Activated CD8-positive, alpha-beta memory T cell treated with anti-CD3 and anti-CD28 coated beads, Interleukin-2, amount 10 ng/mL, durations not matched to agents 7 days and 5 days (primary cell): ENCODE results near the gene KCNN2. TPM values are rescaled to one million over a fixed set of nuclear protein-coding genes. Genes with fewer than 3 reads are reported as not detected.

Experiments
- ATAC-seq: fragments of 150-1000 bp; cut with Tn5 transposase; one replicate; pipeline ENCODE4 v1.10.0; 2021; ENCODE audit warnings: moderate library complexity
- CTCF ChIA-PET: fragments of 350-600 bp; sonication (Branson Sonifier 250); formaldehyde crosslinking; loops from one replicate; lab custom pipeline; 2021; ENCODE audit warnings: antibody characterized with exemption; lab: Charles Lee
- DNase-seq: peaks from one replicate; pipeline ENCODE4 v3.0.0-alpha.2; 2020
- H3K27ac Mint-ChIP-seq: one replicate; pipeline ENCODE4 v1.8.0; 2021; ENCODE audit warnings: mild to moderate bottlenecking, mixed read lengths
- H3K27me3 Mint-ChIP-seq: one replicate; pipeline ENCODE4 v1.8.0; 2021; ENCODE audit warnings: mixed read lengths
- H3K36me3 Mint-ChIP-seq: one replicate; pipeline ENCODE4 v1.8.0; 2021; ENCODE audit warnings: mild to moderate bottlenecking, mixed read lengths
- H3K4me1 Mint-ChIP-seq: one replicate; pipeline ENCODE4 v1.8.0; 2021; ENCODE audit warnings: mixed read lengths
- H3K4me3 Mint-ChIP-seq: one replicate; pipeline ENCODE4 v1.8.0; 2021; ENCODE audit warnings: mild to moderate bottlenecking, moderate library complexity, mixed read lengths
- H3K9me3 Mint-ChIP-seq: one replicate; pipeline ENCODE4 v1.8.0; 2022; ENCODE audit warnings: low read depth, mixed read lengths
- total RNA-seq, 2 experiments: library from RNA; stranded (reverse); gene quantifications; one replicate each; pipeline ENCODE4 v1.2.3, GENCODE V29; 2021

The KCNN2 gene
- total RNA-seq, 2 experiments from 2014 or later, result not detected

GRCh38 chr5:114339108-114339507 lies 22.8 kb upstream of the KCNN2 start:
- no peak for ATAC-seq
- CTCF ChIA-PET, result interaction anchor here (0.6 kb wide), 1 partner anchor 19 kb away, joined by 3 read pairs; no protein-coding TSS in a partner anchor

DNA sequence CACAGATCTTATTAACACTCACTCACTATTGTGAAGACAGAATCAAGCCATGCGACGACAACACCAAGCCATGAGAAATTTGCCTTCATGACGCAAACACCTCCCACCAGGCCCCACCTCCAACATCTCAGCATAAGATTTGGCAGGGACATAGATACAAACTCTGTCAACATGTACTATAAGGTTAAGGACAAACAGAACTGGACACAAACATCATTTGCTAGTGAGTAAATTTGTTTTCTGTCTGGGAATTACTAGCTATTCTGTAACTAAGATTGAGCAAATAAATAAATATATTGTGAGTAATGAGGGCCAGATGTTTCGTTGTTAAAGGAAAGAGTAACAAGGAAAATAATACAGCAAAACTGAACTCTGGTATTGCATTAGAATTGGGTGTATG lies 15.7 kb upstream of the KCNN2 start:
- no peaks in the 10 kb centered on the region for H3K9me3 Mint-ChIP-seq
- H3K4me1 Mint-ChIP-seq, result no peaks in the 10 kb centered on the region
- CTCF ChIA-PET, result no interaction called here
- no peak for DNase-seq
- no peak for ATAC-seq
- H3K4me3 Mint-ChIP-seq, result no peak overlapping the region
- H3K27ac Mint-ChIP-seq, result no peak overlapping the region
- H3K36me3 Mint-ChIP-seq, result no peaks in the 10 kb centered on the region
- no peaks in the 10 kb centered on the region for H3K27me3 Mint-ChIP-seq

More at GRCh38 chr5:114339108-114339507, 22.8 kb upstream of the KCNN2 start:
- Mint-ChIP-seq H3K36me3 (no peaks in the 10 kb centered on the region), H3K4me1 (no peaks in the 10 kb centered on the region), H3K4me3 (no peak overlapping the region), H3K27ac (no peak overlapping the region), H3K9me3 (peaks cover 1% of the 10 kb centered on the region), H3K27me3 (no peaks in the 10 kb centered on the region)
- DNase-seq, result no peak

DNA sequence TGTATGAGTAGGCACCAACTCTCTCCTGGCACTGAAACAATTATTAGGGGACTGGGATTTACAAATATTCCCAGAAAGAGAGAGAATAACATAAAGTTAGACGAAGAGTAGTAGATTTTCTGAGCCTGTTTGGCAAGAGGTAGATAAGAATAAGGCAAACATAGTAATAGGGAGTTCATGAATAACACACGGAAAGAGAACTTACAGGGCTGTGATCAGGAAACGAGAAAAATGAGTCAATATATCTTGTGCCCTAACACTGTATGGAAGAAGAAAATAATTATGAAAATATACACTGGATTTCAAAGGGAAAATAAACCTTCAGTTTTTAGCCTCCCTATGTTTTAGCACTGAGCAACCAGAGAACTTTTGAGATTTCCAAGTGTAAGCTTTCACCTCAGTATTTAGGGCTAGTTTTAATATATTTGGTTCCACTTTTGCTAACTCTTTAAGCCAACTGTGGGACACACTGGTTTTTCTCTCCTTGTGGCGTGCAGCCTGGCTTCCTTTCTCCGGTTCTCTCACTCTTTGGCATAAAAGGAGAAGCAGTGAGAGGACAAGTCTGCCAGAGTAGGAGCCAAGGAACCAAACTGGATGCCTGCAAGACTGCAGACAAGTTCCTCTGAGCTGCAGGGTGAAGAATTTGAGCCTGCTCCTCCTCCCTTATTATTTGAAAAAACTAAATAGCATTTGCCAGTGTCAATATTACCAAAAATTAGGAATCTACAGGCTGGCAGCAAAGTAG lies 6.6 kb upstream of the KCNN2 start:
- H3K27ac Mint-ChIP-seq, result no peak overlapping the region
- ATAC-seq, result no peak
- peaks cover 12% of the 10 kb centered on the region for H3K27me3 Mint-ChIP-seq
- H3K4me1 Mint-ChIP-seq, result no peaks in the 10 kb centered on the region
- CTCF ChIA-PET, result no interaction called here
- no peak overlapping the region for H3K4me3 Mint-ChIP-seq
- no peaks in the 10 kb centered on the region for H3K36me3 Mint-ChIP-seq
- DNase-seq, result no peak
- H3K9me3 Mint-ChIP-seq, result no peaks in the 10 kb centered on the region

- Mint-ChIP-seq H3K9me3 (no peaks in the 10 kb centered on the region), H3K27ac (no peak overlapping the region), H3K4me3 (no peak overlapping the region), H3K27me3 (peaks cover 40% of the 10 kb centered on the region), H3K4me1 (peaks cover 5% of the 10 kb centered on the region), H3K36me3 (peaks cover 1% of the 10 kb centered on the region)
- ATAC-seq, result no peak
- DNase-seq, result no peak
- CTCF ChIA-PET, result no interaction called here
Observed at GRCh38 chr5:114358329-114358728, 3.5 kb upstream of the KCNN2 start.

DNA sequence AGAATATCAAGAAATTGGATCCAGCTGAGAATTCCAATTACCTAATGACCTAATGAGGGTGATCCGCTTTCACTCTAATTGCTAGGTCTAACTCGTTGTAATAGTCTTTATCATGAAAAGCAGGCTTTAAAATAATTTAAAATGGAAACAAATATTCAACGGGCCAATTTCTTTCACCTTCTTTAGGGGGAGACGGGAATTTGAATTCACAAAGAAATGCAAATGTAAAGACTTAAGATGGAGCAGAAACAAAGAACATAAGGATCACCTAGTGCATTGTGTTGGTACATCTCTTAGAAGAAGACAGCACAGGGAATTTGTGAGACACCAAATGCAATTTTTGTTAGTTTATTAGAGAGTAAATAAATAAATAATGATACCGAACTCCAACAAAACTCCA lies 1.5 kb upstream of the KCNN2 start:
- H3K9me3 Mint-ChIP-seq, result no peaks in the 10 kb centered on the region
- ATAC-seq, result no peak
- DNase-seq, result no peak
- peaks cover 5% of the 10 kb centered on the region for H3K4me1 Mint-ChIP-seq
- peaks cover 1% of the 10 kb centered on the region for H3K36me3 Mint-ChIP-seq
- CTCF ChIA-PET, result no interaction called here
- H3K27ac Mint-ChIP-seq, result no peak overlapping the region
- H3K27me3 Mint-ChIP-seq, result peaks cover 50% of the 10 kb centered on the region
- no peak overlapping the region for H3K4me3 Mint-ChIP-seq

DNA sequence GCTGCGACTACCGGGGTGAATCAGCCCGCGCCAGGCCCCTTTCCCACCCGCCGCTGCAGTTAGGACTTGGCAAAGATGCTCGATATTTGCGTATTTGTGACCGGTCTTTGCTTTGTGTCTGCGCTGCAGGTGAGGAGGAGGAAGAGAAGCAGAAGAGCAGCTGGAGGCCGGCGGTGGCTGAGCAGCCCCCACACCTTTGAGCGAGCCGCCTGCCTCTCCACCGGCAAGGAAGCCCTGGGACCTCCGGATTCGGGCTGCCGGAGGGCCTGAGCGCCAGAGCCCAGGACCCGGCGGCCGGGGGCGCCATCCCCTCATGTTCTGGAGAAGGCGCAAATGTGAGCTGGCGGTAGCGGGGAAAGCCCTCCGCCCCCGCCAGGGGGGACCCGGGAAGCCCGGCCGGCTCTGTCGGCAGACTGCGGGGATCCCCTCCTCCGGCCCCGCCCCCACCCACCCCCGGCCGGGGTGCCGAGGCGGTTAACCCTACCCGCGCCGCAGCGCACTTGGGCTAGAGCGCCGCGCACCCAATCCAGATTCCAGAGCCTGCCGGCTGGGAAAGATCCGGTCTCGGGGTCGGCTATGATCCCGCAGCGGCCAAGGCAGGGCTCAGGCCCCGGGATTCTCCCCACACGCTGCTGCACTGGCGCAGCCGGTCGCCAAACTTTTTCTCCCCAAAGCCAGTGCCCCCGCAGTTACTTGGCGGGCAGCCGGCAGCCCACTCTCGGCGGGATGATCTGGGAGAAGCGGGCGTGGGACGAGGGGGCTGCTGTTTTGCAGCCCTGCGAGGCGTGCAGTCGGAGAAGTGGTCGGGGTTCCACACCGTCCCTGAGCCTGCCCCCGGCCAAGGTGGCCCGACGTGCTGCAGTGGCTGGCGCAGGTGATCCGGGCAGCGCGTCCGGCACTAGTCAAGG lies 800 bp upstream of the KCNN2 start:
- Mint-ChIP-seq H3K27me3 (peaks cover 50% of the 10 kb centered on the region), H3K4me3 (no peak overlapping the region), H3K9me3 (no peaks in the 10 kb centered on the region), H3K4me1 (peaks cover 5% of the 10 kb centered on the region), H3K27ac (no peak overlapping the region), H3K36me3 (peaks cover 1% of the 10 kb centered on the region)
- DNase-seq (no peak), ATAC-seq (no peak)
- CTCF ChIA-PET, result no interaction called here

- peaks cover 50% of the 10 kb centered on the region for H3K27me3 Mint-ChIP-seq
- H3K9me3 Mint-ChIP-seq, result no peaks in the 10 kb centered on the region
- peak overlapping the region; percentile 59 for H3K27ac Mint-ChIP-seq
- CTCF ChIA-PET, result no interaction called here
- DNase-seq (no peak), ATAC-seq (no peak)
- peaks cover 1% of the 10 kb centered on the region for H3K36me3 Mint-ChIP-seq
- peaks cover 5% of the 10 kb centered on the region for H3K4me1 Mint-ChIP-seq
- no peak overlapping the region for H3K4me3 Mint-ChIP-seq
Observed at GRCh38 chr5:114362197-114362976, 517 bp downstream of the KCNN2 start.

GRCh38 chr5:114362977-114363761 lies 1.3 kb downstream of the KCNN2 start:
- H3K27me3 Mint-ChIP-seq, result peaks cover 50% of the 10 kb centered on the region
- no peak for DNase-seq

GRCh38 chr5:114363837-114364236 lies 2.0 kb downstream of the KCNN2 start:
- CTCF ChIA-PET, result no interaction called here
- DNase-seq, result no peak
- Mint-ChIP-seq H3K27ac (no peak overlapping the region), H3K9me3 (no peaks in the 10 kb centered on the region), H3K27me3 (peaks cover 50% of the 10 kb centered on the region), H3K4me1 (peaks cover 5% of the 10 kb centered on the region), H3K36me3 (peaks cover 1% of the 10 kb centered on the region), H3K4me3 (no peak overlapping the region)
- ATAC-seq, result no peak

More at GRCh38 chr5:114362977-114363761, 1.3 kb downstream of the KCNN2 start:
- H3K27ac Mint-ChIP-seq, result peak overlapping the region; percentile 36
- CTCF ChIA-PET, result no interaction called here
- H3K4me3 Mint-ChIP-seq, result no peak overlapping the region
- ATAC-seq, result no peak
- H3K36me3 Mint-ChIP-seq, result peaks cover 1% of the 10 kb centered on the region
- no peaks in the 10 kb centered on the region for H3K9me3 Mint-ChIP-seq
- H3K4me1 Mint-ChIP-seq, result peaks cover 5% of the 10 kb centered on the region

DNA sequence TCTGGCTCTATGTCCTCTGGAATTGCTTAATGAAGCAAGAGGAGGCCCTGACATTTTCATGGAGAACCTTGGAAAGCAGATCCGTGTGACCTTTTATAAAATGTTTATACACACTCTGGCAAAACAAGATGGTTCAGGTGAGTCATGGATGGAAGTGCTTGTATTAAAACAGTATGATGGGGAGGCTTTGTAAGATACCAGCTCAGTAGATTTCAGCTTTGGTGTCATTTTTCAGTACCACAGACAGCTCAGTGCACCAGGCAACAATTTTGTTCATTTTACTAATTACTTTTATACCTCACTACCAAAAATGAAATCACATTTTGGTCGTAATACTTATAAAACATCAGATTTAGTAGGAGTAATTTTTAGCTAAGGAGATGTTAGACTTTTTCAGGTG lies 5.2 kb downstream of the KCNN2 start:
- Mint-ChIP-seq H3K27me3 (peaks cover 23% of the 10 kb centered on the region), H3K4me3 (no peak overlapping the region), H3K36me3 (peaks cover 1% of the 10 kb centered on the region), H3K4me1 (peaks cover under 1% of the 10 kb centered on the region), H3K9me3 (no peaks in the 10 kb centered on the region), H3K27ac (no peak overlapping the region)
- DNase-seq (no peak), ATAC-seq (no peak)
- CTCF ChIA-PET, result no interaction called here

DNA sequence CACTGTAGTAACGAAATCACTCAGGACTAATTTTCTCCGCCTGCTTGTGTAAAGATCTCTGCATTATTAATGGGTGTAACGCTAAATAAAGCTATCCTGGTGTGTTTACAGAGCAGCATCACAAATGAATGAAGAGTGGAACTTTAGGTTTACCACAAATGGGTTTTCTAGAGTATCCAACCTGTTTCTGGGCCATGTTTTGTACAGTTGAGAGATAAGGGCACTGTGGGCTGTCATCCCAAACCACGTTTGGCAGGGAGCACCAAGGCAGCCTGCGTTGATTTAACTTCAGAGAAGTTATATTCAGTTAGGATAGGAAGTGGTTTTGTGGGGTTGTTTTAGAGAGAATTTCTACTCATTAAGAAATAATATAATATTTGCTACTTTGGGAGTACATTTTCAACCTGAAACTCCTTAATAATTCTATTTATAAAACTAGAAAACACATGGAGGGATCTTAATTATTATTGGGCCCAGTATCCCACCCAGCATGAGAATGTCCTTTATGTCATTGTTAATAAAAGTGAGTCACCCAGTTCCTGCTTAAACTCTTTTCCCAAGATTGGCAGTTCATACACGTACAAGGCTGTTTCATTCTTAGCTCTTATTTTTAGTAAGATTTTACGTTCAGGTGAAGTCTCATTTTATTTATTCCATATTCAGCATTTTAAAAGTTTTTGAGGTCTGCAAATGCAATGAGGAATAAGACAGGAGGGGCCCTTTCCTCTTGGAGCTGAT lies 8.0 kb downstream of the KCNN2 start:
- ATAC-seq (no peak), DNase-seq (no peak)
- Mint-ChIP-seq H3K27me3 (no peaks in the 10 kb centered on the region), H3K36me3 (no peaks in the 10 kb centered on the region), H3K4me3 (no peak overlapping the region), H3K27ac (no peak overlapping the region), H3K9me3 (no peaks in the 10 kb centered on the region), H3K4me1 (no peaks in the 10 kb centered on the region)
- CTCF ChIA-PET, result no interaction called here
